ENCODE data around the gene NCK2. TPM values are rescaled to one million over a fixed set of nuclear protein-coding genes. Genes with fewer than 3 reads are reported as not detected.

The NCK2 gene
- total RNA-seq, 1 experiment from 2014 or later, result 26.7 TPM

DNA sequence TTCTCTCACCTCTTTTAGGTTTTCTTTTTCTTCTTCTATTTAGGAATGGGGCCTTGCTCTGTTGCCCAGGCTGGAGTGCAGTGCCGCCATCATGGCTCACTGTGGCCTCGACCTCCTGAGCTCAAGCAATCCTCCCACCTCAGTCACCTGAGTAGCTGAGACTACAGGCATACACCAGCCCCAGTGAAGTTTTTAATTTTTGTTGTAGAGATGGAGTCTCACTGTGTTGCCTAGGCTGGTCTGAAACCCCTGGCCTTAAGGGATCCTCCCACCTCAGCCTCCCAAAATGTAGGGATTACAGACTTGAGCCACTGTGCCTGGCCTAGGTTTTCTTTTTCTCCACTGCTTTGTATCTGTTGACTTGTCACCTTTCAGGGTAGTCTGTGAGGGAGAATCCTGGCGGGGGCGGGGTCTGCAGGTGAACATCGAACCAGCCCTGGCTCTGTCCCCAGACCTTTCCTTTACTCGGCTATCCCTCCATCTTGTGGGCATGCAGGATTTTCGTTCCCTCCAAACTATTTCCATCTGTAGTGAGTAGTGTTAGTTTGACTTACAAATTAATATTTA lies 21.7 kb downstream of the NCK2 start (continued):
- TF ChIP-seq, protein P1, sequence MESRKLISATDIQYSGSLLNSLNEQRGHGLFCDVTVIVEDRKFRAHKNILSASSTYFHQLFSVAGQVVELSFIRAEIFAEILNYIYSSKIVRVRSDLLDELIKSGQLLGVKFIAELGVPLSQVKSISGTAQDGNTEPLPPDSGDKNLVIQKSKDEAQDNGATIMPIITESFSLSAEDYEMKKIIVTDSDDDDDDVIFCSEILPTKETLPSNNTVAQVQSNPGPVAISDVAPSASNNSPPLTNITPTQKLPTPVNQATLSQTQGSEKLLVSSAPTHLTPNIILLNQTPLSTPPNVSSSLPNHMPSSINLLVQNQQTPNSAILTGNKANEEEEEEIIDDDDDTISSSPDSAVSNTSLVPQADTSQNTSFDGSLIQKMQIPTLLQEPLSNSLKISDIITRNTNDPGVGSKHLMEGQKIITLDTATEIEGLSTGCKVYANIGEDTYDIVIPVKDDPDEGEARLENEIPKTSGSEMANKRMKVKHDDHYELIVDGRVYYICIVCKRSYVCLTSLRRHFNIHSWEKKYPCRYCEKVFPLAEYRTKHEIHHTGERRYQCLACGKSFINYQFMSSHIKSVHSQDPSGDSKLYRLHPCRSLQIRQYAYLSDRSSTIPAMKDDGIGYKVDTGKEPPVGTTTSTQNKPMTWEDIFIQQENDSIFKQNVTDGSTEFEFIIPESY (IDR thresholded peaks at IDR 0.05; ENCODE audit: extremely low read depth, insufficient replicate concordance, low read length), result no peak
- TF ChIP-seq POLR2A (IDR thresholded peaks at IDR 0.05; ENCODE audit: borderline replicate concordance, extremely low read depth, insufficient read depth, insufficient read length) (no peak), EZH2 (IDR thresholded peaks at IDR 0.05) (no peak), YY1 (IDR thresholded peaks at IDR 0.05; ENCODE audit: extremely low read depth, insufficient replicate concordance, low read depth, low read length) (no peak), JUND (IDR thresholded peaks at IDR 0.05) (no peak), EZH2phosphoT487 (IDR thresholded peaks at IDR 0.05; ENCODE audit: borderline replicate concordance) (no peak), SRF (IDR thresholded peaks at IDR 0.05; ENCODE audit: low read depth) (no peak), SIN3A (IDR thresholded peaks at IDR 0.05; ENCODE audit: low read depth) (no peak)

DNA sequence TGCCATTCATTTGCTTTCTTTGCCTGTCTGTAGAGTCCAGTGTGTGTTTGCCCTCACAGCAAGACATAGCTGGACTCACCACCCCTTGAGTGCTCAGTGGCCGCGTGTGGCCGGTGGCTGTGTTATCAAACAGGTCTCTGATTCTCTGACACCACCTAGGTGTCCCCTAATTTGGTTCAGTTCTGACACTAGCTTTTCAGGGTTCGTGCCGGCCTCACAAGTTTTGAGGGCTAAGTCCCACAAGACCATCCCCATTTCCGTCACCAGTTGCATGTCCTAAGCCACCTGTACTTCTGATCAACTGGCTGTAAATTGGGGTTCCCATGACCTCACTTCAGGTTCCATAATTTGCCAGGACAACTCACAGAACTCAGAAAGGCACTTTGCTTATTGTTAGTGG lies 23.5 kb downstream of the NCK2 start:
- Histone ChIP-seq H3K79me2 (ENCODE audit: insufficient read depth, low read length) (peaks cover 24% of the 10 kb centered on the region; the same call in 1 of the 2 replicates), H4K20me1 (ENCODE audit: insufficient read depth) (no peaks in the 10 kb centered on the region), H2AFZ (ENCODE audit: low read depth, low read length, poor library complexity, severe bottlenecking) (no peak overlapping the region), H3K9ac (ENCODE audit: low read length) (no peak overlapping the region), H3K9me2 (ENCODE audit: insufficient read depth) (no peaks in the 10 kb centered on the region), H3K27ac (ENCODE audit: low read depth, low read length) (no peak overlapping the region), H3K9me3 (ENCODE audit: control insufficient read depth in 1 of 2, insufficient read depth in 1 of 2, low read depth in 1 of 2, low read length in 2 of 2) (no peaks in the 10 kb centered on the region), H3K4me1 (ENCODE audit: control insufficient read depth in 1 of 2, insufficient read depth in 2 of 2, low read length in 2 of 2) (no peaks in the 10 kb centered on the region), H3K36me3 (ENCODE audit: control insufficient read depth in 1 of 2, insufficient read depth in 2 of 2, low read length in 2 of 2) (no peaks in the 10 kb centered on the region), H3K4me3 (replicated peaks in 1 of 2; ENCODE audit: low read depth in 1 of 2, low read length in 2 of 2) (no peak overlapping the region), H3K27me3 (ENCODE audit: insufficient read depth, low read length) (no peaks in the 10 kb centered on the region), H3K4me2 (ENCODE audit: low read length) (no peak overlapping the region)
- ChIA-PET POLR2A (no interaction called here), CTCF (no interaction called here), RAD21 (ENCODE audit: low non-redundant PET in 1 of 2, low total read pairs in 2 of 2, uncharacterized antibody in 2 of 2, unreplicated experiment in 2 of 2) (no interaction called here)
- no TSS peak for BruUV-seq (replicated peaks)
- intact Hi-C loops (cut with micrococcal nuclease), result no loop called here
- ATAC-seq (no peak), DNase-seq (ENCODE audit: low read depth, low spot score) (no peak)
- TF ChIP-seq JUND (IDR thresholded peaks at IDR 0.05) (no peak), ELF1 (IDR thresholded peaks at IDR 0.05; ENCODE audit: borderline replicate concordance, low read depth) (no peak), EZH2phosphoT487 (IDR thresholded peaks at IDR 0.05; ENCODE audit: borderline replicate concordance) (no peak), EZH2 (IDR thresholded peaks at IDR 0.05) (no peak), SIN3A (IDR thresholded peaks at IDR 0.05; ENCODE audit: low read depth) (no peak), RAD21 (IDR thresholded peaks at IDR 0.05; ENCODE audit: low read depth) (no peak), YY1 (IDR thresholded peaks at IDR 0.05; ENCODE audit: extremely low read depth, insufficient replicate concordance, low read depth, low read length) (no peak), ZNF274 (IDR thresholded peaks at IDR 0.05; ENCODE audit: low read depth, low read length) (no peak), FOSL1 (IDR thresholded peaks at IDR 0.05; ENCODE audit: low read depth) (no peak), CBX3 (IDR thresholded peaks at IDR 0.05; ENCODE audit: low read depth) (no peak), TCF7L2 (IDR thresholded peaks at IDR 0.05; ENCODE audit: borderline replicate concordance, extremely low read depth, insufficient read depth, insufficient read length) (no peak)
- TF ChIP-seq, protein P2, sequence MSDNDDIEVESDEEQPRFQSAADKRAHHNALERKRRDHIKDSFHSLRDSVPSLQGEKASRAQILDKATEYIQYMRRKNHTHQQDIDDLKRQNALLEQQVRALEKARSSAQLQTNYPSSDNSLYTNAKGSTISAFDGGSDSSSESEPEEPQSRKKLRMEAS (IDR thresholded peaks at IDR 0.05), result no peak
- TF ChIP-seq, protein P1 (IDR thresholded peaks at IDR 0.05; ENCODE audit: extremely low read depth, insufficient replicate concordance, low read length), result no peak
